HG02938 (cell line): ENCODE data around the gene HPCAL1.

Source experiments
- ATAC-seq: cut with Tn5 transposase; IDR thresholded peaks from one replicate; pipeline ENCODE4 v1.9.1; 2021; ENCODE audit warnings: mild to moderate bottlenecking, moderate library complexity; ENCODE audit not compliant: unreplicated experiment

Gene HPCAL1

GRCh38 chr2:10366601-10367270 is 64.0 kb downstream of the HPCAL1 start:
- ATAC-seq: no peak

GRCh38 chr2:10367472-10368439 is 65.1 kb downstream of the HPCAL1 start:
- no peak for ATAC-seq

- ATAC-seq: no peak
Observed at GRCh38 chr2:10368491-10369231, 66.0 kb downstream of the HPCAL1 start.

GRCh38 chr2:10369269-10370255 is 66.9 kb downstream of the HPCAL1 start:
- ATAC-seq: no peak

- ATAC-seq: no peak
Observed at GRCh38 chr2:10370390-10370789, 67.7 kb downstream of the HPCAL1 start.

GRCh38 chr2:10370895-10371294 is 68.2 kb downstream of the HPCAL1 start:
- ATAC-seq: no peak

GRCh38 chr2:10371441-10372196 is 68.9 kb downstream of the HPCAL1 start:
- no peak for ATAC-seq

GRCh38 chr2:10372203-10372861 is 69.6 kb downstream of the HPCAL1 start:
- ATAC-seq: no peak

GRCh38 chr2:10372862-10373240 is 70.1 kb downstream of the HPCAL1 start:
- no peak for ATAC-seq

- ATAC-seq: no peak
Observed at GRCh38 chr2:10373931-10374330, 71.2 kb downstream of the HPCAL1 start.

GRCh38 chr2:10374362-10374943 is 71.7 kb downstream of the HPCAL1 start:
- ATAC-seq: no peak

GRCh38 chr2:10375570-10376281 is 73.0 kb downstream of the HPCAL1 start:
- no peak for ATAC-seq

GRCh38 chr2:10377052-10377746 is 74.5 kb downstream of the HPCAL1 start:
- ATAC-seq: no peak

GRCh38 chr2:10377747-10378085 is 75.0 kb downstream of the HPCAL1 start:
- no peak for ATAC-seq

- ATAC-seq: peak; percentile 75
Observed at GRCh38 chr2:10378189-10378588, 75.5 kb downstream of the HPCAL1 start.

GRCh38 chr2:10380048-10380926 is 77.6 kb downstream of the HPCAL1 start:
- ATAC-seq: no peak

GRCh38 chr2:10381997-10382353 is 79.3 kb downstream of the HPCAL1 start:
- ATAC-seq: no peak
